ENCODE data around the gene PNLIPRP2.

DNA sequence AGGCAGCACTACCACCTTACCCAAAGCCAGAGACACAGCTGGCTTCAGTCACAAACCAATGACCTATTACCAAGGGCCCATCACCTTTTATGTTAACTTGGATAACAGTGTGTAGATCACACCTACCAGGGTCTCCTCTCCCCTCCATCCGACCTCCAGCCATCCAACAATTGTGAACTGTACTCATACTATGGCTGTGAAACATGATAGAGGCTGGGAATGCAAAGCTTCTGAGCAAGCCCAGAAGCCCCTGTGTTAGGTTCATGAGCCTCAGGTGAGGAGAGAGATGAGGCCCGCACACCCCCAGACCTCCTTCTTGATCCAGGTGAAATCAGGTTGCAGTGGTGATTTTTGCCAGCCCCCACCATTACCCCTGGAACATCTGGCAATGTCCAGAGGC lies 47.7 kb downstream of the PNLIPRP2 start:
- TF ChIP-seq ELF4 (IDR thresholded peaks at IDR 0.05) (no peak), SP1 (IDR thresholded peaks at IDR 0.05) (no peak), FOXM1 (IDR thresholded peaks at IDR 0.05; ENCODE audit: borderline replicate concordance) (no peak), FOXK2 (IDR thresholded peaks at IDR 0.05) (no peak), HDGF (IDR thresholded peaks at IDR 0.05; ENCODE audit: borderline replicate concordance) (no peak), TARDBP (IDR thresholded peaks at IDR 0.05) (no peak), SUZ12 (IDR thresholded peaks at IDR 0.05) (no peak), BHLHE40 (IDR thresholded peaks at IDR 0.05; ENCODE audit: borderline replicate concordance) (no peak)
